GM12864 (cell line): ENCODE data around the gene TYMP.

ENCODE experiments used
- DNase-seq: peaks from one replicate; pipeline ENCODE4 v3.0.0-alpha.2; 2011; ENCODE audit warnings: low read depth
- H3K4me3 ChIP-seq: 2 replicates; pipeline ENCODE4 v1.5.1; 2011; ENCODE audit warnings: mild to moderate bottlenecking, low read depth, low read length, control low read depth
- CTCF ChIP-seq: IDR thresholded peaks from 2 replicates; pipeline ENCODE4 v1.5.1; 2011; ENCODE audit warnings: low read depth, mild to moderate bottlenecking, moderate library complexity, low read length, control low read depth, inconsistent platforms; ENCODE audit errors: missing control alignments

Gene TYMP

GRCh38 chr22:50485221-50486131 lies 44.3 kb downstream of the TYMP start:
- DNase-seq, result no peak
- no peak overlapping the region for H3K4me3 ChIP-seq
- no peak for TF ChIP-seq CTCF

GRCh38 chr22:50483977-50484853 lies 45.6 kb downstream of the TYMP start:
- H3K4me3 ChIP-seq, result no peak overlapping the region
- no peak for TF ChIP-seq CTCF
- no peak for DNase-seq

- H3K4me3 ChIP-seq, result no peak overlapping the region
- DNase-seq, result no peak
- no peak for TF ChIP-seq CTCF
Measured at GRCh38 chr22:50483556-50483955, 46.3 kb downstream of the TYMP start.

GRCh38 chr22:50483106-50483505 lies 46.7 kb downstream of the TYMP start:
- TF ChIP-seq CTCF, result no peak
- H3K4me3 ChIP-seq, result no peak overlapping the region
- no peak for DNase-seq

- no peak for TF ChIP-seq CTCF
- H3K4me3 ChIP-seq, result peak overlapping the region; percentile 59
- DNase-seq, result no peak
Measured at GRCh38 chr22:50482107-50483074, 47.4 kb downstream of the TYMP start.

- no peak for DNase-seq
- TF ChIP-seq CTCF, result no peak
- H3K4me3 ChIP-seq, result peak within 1 kb of the TSS; percentile 59
Measured at GRCh38 chr22:50481440-50482106, 48.2 kb downstream of the TYMP start, which contains the start of gene ADM2. Gene ADM2, plus strand, starts transcription at chr22:50481543. Its CDS starts 305 bp downstream, at chr22:50481848.
